ENCODE measurements around the gene EXOC6.

DNA sequence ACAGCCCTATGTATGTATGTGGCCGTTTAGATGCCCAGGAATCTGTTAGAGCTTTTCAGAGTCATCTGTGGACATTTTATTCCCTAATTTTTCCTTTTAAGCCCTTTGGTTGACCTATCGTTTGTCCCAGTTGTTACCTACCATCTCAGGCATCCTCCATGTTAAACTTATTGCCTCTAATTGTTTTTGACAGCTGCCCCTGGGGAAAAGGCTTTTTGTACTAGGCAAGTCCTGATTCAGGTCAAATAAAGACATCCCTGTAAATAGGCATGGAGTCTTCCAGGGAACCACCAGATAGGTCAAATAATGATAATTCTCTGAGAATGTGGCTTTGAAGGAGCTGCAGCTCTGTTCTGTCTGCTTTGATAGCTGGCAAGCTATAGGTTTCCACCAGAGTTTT lies 124.6 kb downstream of the EXOC6 start:
- TF ChIP-seq, protein P1, sequence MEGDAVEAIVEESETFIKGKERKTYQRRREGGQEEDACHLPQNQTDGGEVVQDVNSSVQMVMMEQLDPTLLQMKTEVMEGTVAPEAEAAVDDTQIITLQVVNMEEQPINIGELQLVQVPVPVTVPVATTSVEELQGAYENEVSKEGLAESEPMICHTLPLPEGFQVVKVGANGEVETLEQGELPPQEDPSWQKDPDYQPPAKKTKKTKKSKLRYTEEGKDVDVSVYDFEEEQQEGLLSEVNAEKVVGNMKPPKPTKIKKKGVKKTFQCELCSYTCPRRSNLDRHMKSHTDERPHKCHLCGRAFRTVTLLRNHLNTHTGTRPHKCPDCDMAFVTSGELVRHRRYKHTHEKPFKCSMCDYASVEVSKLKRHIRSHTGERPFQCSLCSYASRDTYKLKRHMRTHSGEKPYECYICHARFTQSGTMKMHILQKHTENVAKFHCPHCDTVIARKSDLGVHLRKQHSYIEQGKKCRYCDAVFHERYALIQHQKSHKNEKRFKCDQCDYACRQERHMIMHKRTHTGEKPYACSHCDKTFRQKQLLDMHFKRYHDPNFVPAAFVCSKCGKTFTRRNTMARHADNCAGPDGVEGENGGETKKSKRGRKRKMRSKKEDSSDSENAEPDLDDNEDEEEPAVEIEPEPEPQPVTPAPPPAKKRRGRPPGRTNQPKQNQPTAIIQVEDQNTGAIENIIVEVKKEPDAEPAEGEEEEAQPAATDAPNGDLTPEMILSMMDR (optimal IDR thresholded peaks at IDR 0.05 in 1 of 3, IDR thresholded peaks at IDR 0.05 in 1 of 3, conservative IDR thresholded peaks at IDR 0.05 in 1 of 3; ENCODE audit: extremely low read depth in 1 of 3, insufficient read depth in 2 of 3, low read length in 3 of 3), result no peak
- TF ChIP-seq EZH2 (IDR thresholded peaks at IDR 0.05; ENCODE audit: low read length), result no peak
